IMR-90 (cell line): ENCODE measurements around the gene GTPBP10. TPM values are rescaled to one million over a fixed set of nuclear protein-coding genes. Genes with fewer than 3 reads are reported as not detected.

Source experiments
- ATAC-seq: fragments of 200-7000 bp; cut with Tn5 transposase; 2 replicates; pipeline ENCODE4 v1.9.1; 2020; ENCODE audit warnings: low read depth, mild to moderate bottlenecking, moderate library complexity
- BruUV-seq: library from RNA; stranded (reverse); fragments of 400-500 nt; replicated peaks from 2 replicates; lab custom pipeline; 2021; lab: Mats Ljungman, UMichigan
- CTCF ChIA-PET: fragments of 300-600 bp; formaldehyde crosslinking; extraction: SDS; loops from one replicate; lab custom pipeline; 2021; ENCODE audit warnings: antibody characterized with exemption; lab: Yijun Ruan, JAX
- POLR2A ChIA-PET: fragments of 300-600 bp; sonication (Branson Sonifier 250); formaldehyde crosslinking; loops from one replicate; lab custom pipeline; 2022; ENCODE audit warnings: antibody characterized with exemption; ENCODE audit not compliant: unreplicated experiment; lab: Charles Lee
- DNase-seq: peaks from one replicate; pipeline ENCODE4 v3.0.0; 2013
- H2AFZ ChIP-seq: replicated peaks from 2 replicates; pipeline ENCODE3; 2013; ENCODE audit warnings: low read length, mild to moderate bottlenecking; ENCODE audit not compliant: poor library complexity
- H2AK5ac ChIP-seq: 2 replicates; pipeline ENCODE4 v1.6.1; 2013; ENCODE audit warnings: low read depth, low read length, inconsistent platforms
- H2AK9ac ChIP-seq: replicated peaks from 2 replicates; pipeline ENCODE3; 2013; ENCODE audit warnings: mild to moderate bottlenecking, low read depth, low read length, moderate library complexity; ENCODE audit not compliant: poor library complexity
- H2BK120ac ChIP-seq: 2 replicates; pipeline ENCODE4 v1.6.1; 2013; ENCODE audit warnings: low read depth, low read length, inconsistent platforms
- H2BK15ac ChIP-seq: 3 replicates; pipeline ENCODE4 v1.6.1; 2013; ENCODE audit warnings: low read depth, low read length, inconsistent platforms
- H2BK20ac ChIP-seq: 2 replicates; pipeline ENCODE4 v1.6.1; 2013; ENCODE audit warnings: low read depth, mild to moderate bottlenecking, inconsistent platforms, low read length, moderate library complexity
- H2BK5ac ChIP-seq: 2 replicates; pipeline ENCODE4 v1.6.1; 2013; ENCODE audit warnings: mild to moderate bottlenecking, low read depth, low read length, inconsistent platforms; ENCODE audit not compliant: poor library complexity, severe bottlenecking
- H3K14ac ChIP-seq: replicated peaks from 2 replicates; pipeline ENCODE4 v1.6.1; 2013; ENCODE audit warnings: low read depth, low read length, inconsistent platforms
- H3K18ac ChIP-seq: 2 replicates; pipeline ENCODE4 v1.6.1; 2013; ENCODE audit warnings: low read depth, low read length, control low read depth
- H3K23ac ChIP-seq: 2 replicates; pipeline ENCODE4 v1.6.1; 2013; ENCODE audit warnings: low read depth, low read length, inconsistent platforms
- H3K27ac ChIP-seq: 2 replicates; pipeline ENCODE4 v1.5.1; 2013; ENCODE audit warnings: mild to moderate bottlenecking, control low read depth, low read length; ENCODE audit not compliant: insufficient read depth
- H3K27me3 ChIP-seq: 2 replicates; pipeline ENCODE4 v1.6.1; 2013; ENCODE audit warnings: low read length; ENCODE audit not compliant: control insufficient read depth, insufficient read depth
- H3K36me3 ChIP-seq: 2 replicates; pipeline ENCODE4 v1.6.1; 2013; ENCODE audit warnings: low read length, mixed read lengths; ENCODE audit not compliant: control insufficient read depth, insufficient read depth
- H3K4ac ChIP-seq: 2 replicates; pipeline ENCODE4 v1.6.1; 2013; ENCODE audit warnings: low read depth, low read length, inconsistent platforms
- H3K4me1 ChIP-seq: 2 replicates; pipeline ENCODE4 v1.6.1; 2013; ENCODE audit warnings: low read length, mixed read lengths; ENCODE audit not compliant: control insufficient read depth, insufficient read depth
- H3K4me2 ChIP-seq: 2 replicates; pipeline ENCODE4 v1.6.1; 2013; ENCODE audit warnings: low read depth, mild to moderate bottlenecking, control low read depth, low read length, moderate library complexity
- H3K4me3 ChIP-seq: 2 replicates; pipeline ENCODE4 v1.5.1; 2013; ENCODE audit warnings: low read depth, mild to moderate bottlenecking, control low read depth, low read length, moderate library complexity; ENCODE audit not compliant: insufficient read depth
- H3K56ac ChIP-seq: 2 replicates; pipeline ENCODE4 v1.6.1; 2013; ENCODE audit warnings: low read length, inconsistent platforms; ENCODE audit not compliant: insufficient read depth; ENCODE audit errors: extremely low read depth
- H3K79me1 ChIP-seq, 2 experiments: 2 replicates each; pipeline ENCODE4 v1.6.1; 2013; ENCODE audit warnings: low read length in 2 of 2, inconsistent platforms in 1 of 2, low read depth in 1 of 2
- H3K9ac ChIP-seq: 2 replicates; pipeline ENCODE4 v1.6.1; 2013; ENCODE audit warnings: low read depth, low read length, control low read depth
- H3K9me1 ChIP-seq: 2 replicates; pipeline ENCODE4 v1.6.1; 2013; ENCODE audit warnings: low read length, inconsistent platforms; ENCODE audit not compliant: insufficient read depth
- H3K9me3 ChIP-seq: 2 replicates; pipeline ENCODE4 v1.6.1; 2013; ENCODE audit warnings: low read length; ENCODE audit not compliant: control insufficient read depth, insufficient read depth
- H4K20me1 ChIP-seq: 2 replicates; pipeline ENCODE4 v1.6.1; 2013; ENCODE audit warnings: low read length, inconsistent platforms; ENCODE audit not compliant: insufficient read depth
- H4K5ac ChIP-seq: 2 replicates; pipeline ENCODE4 v1.6.1; 2013; ENCODE audit warnings: mild to moderate bottlenecking, low read depth, low read length, control low read depth
- H4K8ac ChIP-seq, 2 experiments: 2 replicates each; pipeline ENCODE4 v1.6.1; 2013; ENCODE audit warnings: low read depth in 2 of 2, low read length in 2 of 2, control low read depth in 1 of 2, inconsistent platforms in 1 of 2
- H4K91ac ChIP-seq: 2 replicates; pipeline ENCODE4 v1.6.1; 2013; ENCODE audit warnings: low read depth, low read length, inconsistent platforms; ENCODE audit not compliant: insufficient read depth
- BHLHE40 ChIP-seq: fragments of 150-350 bp; IDR thresholded peaks from 2 replicates; pipeline ENCODE4 v1.6.1; 2016; ENCODE audit warnings: mild to moderate bottlenecking, low read depth, low read length
- CEBPB ChIP-seq: IDR thresholded peaks from 2 replicates; pipeline ENCODE4 v1.6.1; 2012; ENCODE audit warnings: low read depth, low read length, improper control_type of control experiment
- CHD1 ChIP-seq: IDR thresholded peaks from 2 replicates; pipeline ENCODE4 v1.6.1; 2012; ENCODE audit warnings: low read depth, low read length, improper control_type of control experiment
- CTCF ChIP-seq: conservative IDR thresholded peaks from 2 replicates; pipeline ENCODE4 v1.5.1; 2012; ENCODE audit warnings: mild to moderate bottlenecking, low read depth, low read length, improper control_type of control experiment
- MAZ ChIP-seq: IDR thresholded peaks from 2 replicates; pipeline ENCODE4 v1.6.1; 2012; ENCODE audit warnings: low read depth, mild to moderate bottlenecking, low read length, improper control_type of control experiment, moderate library complexity, borderline replicate concordance
- MXI1 ChIP-seq: IDR thresholded peaks from 2 replicates; pipeline ENCODE4 v1.6.1; 2012; ENCODE audit warnings: low read depth, mild to moderate bottlenecking, low read length, moderate library complexity, borderline replicate concordance
- NFE2L2 ChIP-seq: fragments of 150-350 bp; IDR thresholded peaks from 2 replicates; pipeline ENCODE4 v1.6.1; 2016; ENCODE audit warnings: low read depth, mild to moderate bottlenecking, low read length
- POLR2A ChIP-seq: IDR thresholded peaks from 2 replicates; pipeline ENCODE4 v1.6.1; 2012; ENCODE audit warnings: mild to moderate bottlenecking, low read depth, low read length
- RAD21 ChIP-seq: IDR thresholded peaks from 2 replicates; pipeline ENCODE4 v1.6.1; 2012; ENCODE audit warnings: low read length, improper control_type of control experiment
- RCOR1 ChIP-seq: IDR thresholded peaks from 2 replicates; pipeline ENCODE4 v1.6.1; 2012; ENCODE audit warnings: mild to moderate bottlenecking, low read length, improper control_type of control experiment; ENCODE audit not compliant: insufficient replicate concordance
- RFX5 ChIP-seq: IDR thresholded peaks from 2 replicates; pipeline ENCODE4 v1.8.0; 2012; ENCODE audit warnings: low read depth, mild to moderate bottlenecking, low read length, moderate library complexity
- WGBS, 2 experiments: methylation state at CpG; one replicate each; pipeline versions ENCODE4 v1.1.5 to v1.1.7; 2013; ENCODE audit warnings: missing lambda C conversion rate in 2 of 2; ENCODE audit not compliant: insufficient read length in 1 of 2; ENCODE audit errors: extremely low coverage in 2 of 2; 5-methylcytosine and 5-hydroxymethylcytosine counted together
- dilution Hi-C: fragments of 300-500 bp; cut with HindIII; formaldehyde crosslinking; loops from one replicate; pipeline ENCODE4 v1.14.3; 2018; ENCODE audit warnings: low sequenced_read_pairs; ENCODE audit not compliant: unreplicated experiment
- in situ Hi-C: fragments of 300-500 bp; cut with MboI; formaldehyde crosslinking; loops from 3 replicates; pipeline ENCODE4 v1.14.3; 2019; ENCODE audit warnings: low sequenced_read_pairs, inconsistent platforms, mixed read lengths
- intact Hi-C: fragments of 100-400 bp; cut with micrococcal nuclease; formaldehyde crosslinking; loops from 2 replicates; pipeline ENCODE4 v1.10.0; 2022
- polyA plus RNA-seq, 3 experiments: library from polyadenylated mRNA; depleted of rRNA; stranded (reverse); fragments of >200 nt; gene quantifications; 2 replicates each; pipeline ENCODE4 v1.2.3, GENCODE V29; 2012; ENCODE audit warnings: low replicate concordance in 1 of 3
- total RNA-seq: library from RNA; depleted of rRNA; stranded (reverse); fragments of >200 nt; gene quantifications from 2 replicates; pipeline ENCODE4 v1.2.3, GENCODE V29; 2012
- TF ChIP-seq, protein P1 (sequence below): fragments of 150-350 bp; IDR thresholded peaks from 2 replicates; pipeline ENCODE4 v1.6.1; 2016; ENCODE audit warnings: low read depth, mild to moderate bottlenecking, low read length, moderate library complexity, borderline replicate concordance
- TF ChIP-seq, protein P2 (sequence below): fragments of 150-350 bp; IDR thresholded peaks from 2 replicates; pipeline ENCODE4 v1.6.1; 2017; ENCODE audit warnings: mild to moderate bottlenecking, antibody characterized with exemption, low read length, low read depth

The GTPBP10 gene
- total and polyA plus RNA-seq, 2 of the 4 experiments (the other 2 are of a cell fraction): 11.5 to 12.8 TPM

DNA sequence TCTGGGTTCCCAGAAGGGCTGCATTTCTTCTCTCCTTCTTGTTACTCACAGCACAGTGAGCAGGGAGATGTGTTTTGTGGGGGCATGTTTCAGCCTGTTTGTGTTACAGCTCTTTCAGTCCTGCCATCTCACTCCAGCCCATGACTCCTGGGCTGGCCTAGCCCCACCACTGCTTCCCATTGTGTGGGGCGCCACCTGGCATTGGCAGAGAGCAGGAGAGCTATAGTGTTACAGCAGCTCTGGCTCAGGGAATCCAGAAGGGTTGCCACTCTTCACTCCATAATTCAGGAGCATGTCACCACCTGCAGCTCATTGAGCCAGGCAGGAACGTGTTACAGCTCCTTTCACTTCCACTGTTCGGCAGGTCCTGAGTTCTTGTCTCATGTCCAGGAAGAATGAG lies 86.7 kb downstream of the GTPBP10 start:
- H3K18ac ChIP-seq: no peak overlapping the region
- no peak for TF ChIP-seq CHD1
- no peak for TF ChIP-seq RFX5
- no peak for TF ChIP-seq CEBPB
- TF ChIP-seq POLR2A: no peak
- TF ChIP-seq NFE2L2: no peak
- no peak for TF ChIP-seq MAZ
- no peak for TF ChIP-seq RAD21
- TF ChIP-seq CTCF: no peak
- no peak for TF ChIP-seq MXI1
- TF ChIP-seq, protein P1, sequence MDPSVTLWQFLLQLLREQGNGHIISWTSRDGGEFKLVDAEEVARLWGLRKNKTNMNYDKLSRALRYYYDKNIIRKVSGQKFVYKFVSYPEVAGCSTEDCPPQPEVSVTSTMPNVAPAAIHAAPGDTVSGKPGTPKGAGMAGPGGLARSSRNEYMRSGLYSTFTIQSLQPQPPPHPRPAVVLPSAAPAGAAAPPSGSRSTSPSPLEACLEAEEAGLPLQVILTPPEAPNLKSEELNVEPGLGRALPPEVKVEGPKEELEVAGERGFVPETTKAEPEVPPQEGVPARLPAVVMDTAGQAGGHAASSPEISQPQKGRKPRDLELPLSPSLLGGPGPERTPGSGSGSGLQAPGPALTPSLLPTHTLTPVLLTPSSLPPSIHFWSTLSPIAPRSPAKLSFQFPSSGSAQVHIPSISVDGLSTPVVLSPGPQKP: no peak
- no peak for TF ChIP-seq BHLHE40
- TF ChIP-seq, protein P2, sequence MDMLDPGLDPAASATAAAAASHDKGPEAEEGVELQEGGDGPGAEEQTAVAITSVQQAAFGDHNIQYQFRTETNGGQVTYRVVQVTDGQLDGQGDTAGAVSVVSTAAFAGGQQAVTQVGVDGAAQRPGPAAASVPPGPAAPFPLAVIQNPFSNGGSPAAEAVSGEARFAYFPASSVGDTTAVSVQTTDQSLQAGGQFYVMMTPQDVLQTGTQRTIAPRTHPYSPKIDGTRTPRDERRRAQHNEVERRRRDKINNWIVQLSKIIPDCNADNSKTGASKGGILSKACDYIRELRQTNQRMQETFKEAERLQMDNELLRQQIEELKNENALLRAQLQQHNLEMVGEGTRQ: no peak
- TF ChIP-seq RCOR1: no peak
- H3K9ac ChIP-seq: no peak overlapping the region
- dilution Hi-C loops: no loop called here
- H2BK20ac ChIP-seq: no peak overlapping the region
- no peak overlapping the region for H4K8ac ChIP-seq
- no peaks in the 10 kb centered on the region for H3K36me3 ChIP-seq
- H4K91ac ChIP-seq: no peak overlapping the region
- peaks cover 7% of the 10 kb centered on the region; the same call in 1 of the 2 replicates for H3K9me3 ChIP-seq
- H3K4me3 ChIP-seq: no peak overlapping the region
- in situ Hi-C loops: loop anchor here (10.0 kb wide), 1 partner anchor 268 kb away; no protein-coding TSS in a partner anchor
- H3K23ac ChIP-seq: no peak overlapping the region
- H2AFZ ChIP-seq: no peak overlapping the region
- 83% methylated on average over 1 of the region's 3 CpGs; no CpG with 5 or more reads in 1 of the 2 experiments for WGBS, 2 experiments
- no peak overlapping the region for H4K5ac ChIP-seq
- no peak overlapping the region for H2BK5ac ChIP-seq
- H3K4ac ChIP-seq: no peak overlapping the region
- H3K56ac ChIP-seq: no peak overlapping the region
- no peaks in the 10 kb centered on the region for H3K4me1 ChIP-seq
- H2AK5ac ChIP-seq: no peak overlapping the region
- no peaks in the 10 kb centered on the region for H3K79me1 ChIP-seq
- no peak overlapping the region for H3K27ac ChIP-seq
- DNase-seq: no peak
- POLR2A ChIA-PET: no interaction called here
- H2AK9ac ChIP-seq: no peak overlapping the region
- H3K27me3 ChIP-seq: no peaks in the 10 kb centered on the region
- CTCF ChIA-PET: no interaction called here
- no peak overlapping the region for H3K14ac ChIP-seq
- no peaks in the 10 kb centered on the region for H4K20me1 ChIP-seq
- intact Hi-C loops: no loop called here
- no TSS peak for BruUV-seq
- no peak overlapping the region for H2BK15ac ChIP-seq
- no peak for ATAC-seq
- H2BK120ac ChIP-seq: no peak overlapping the region
- no peak overlapping the region for H3K4me2 ChIP-seq
- H3K9me1 ChIP-seq: no peaks in the 10 kb centered on the region
